Measurements from ENCODE around the gene TPSB2.
"Not testable (repeated sequence)": the region's sequence is repeated elsewhere in the genome, so short reads cannot be mapped to it uniquely, and the experiment has no call there.

Gene TPSB2

DNA sequence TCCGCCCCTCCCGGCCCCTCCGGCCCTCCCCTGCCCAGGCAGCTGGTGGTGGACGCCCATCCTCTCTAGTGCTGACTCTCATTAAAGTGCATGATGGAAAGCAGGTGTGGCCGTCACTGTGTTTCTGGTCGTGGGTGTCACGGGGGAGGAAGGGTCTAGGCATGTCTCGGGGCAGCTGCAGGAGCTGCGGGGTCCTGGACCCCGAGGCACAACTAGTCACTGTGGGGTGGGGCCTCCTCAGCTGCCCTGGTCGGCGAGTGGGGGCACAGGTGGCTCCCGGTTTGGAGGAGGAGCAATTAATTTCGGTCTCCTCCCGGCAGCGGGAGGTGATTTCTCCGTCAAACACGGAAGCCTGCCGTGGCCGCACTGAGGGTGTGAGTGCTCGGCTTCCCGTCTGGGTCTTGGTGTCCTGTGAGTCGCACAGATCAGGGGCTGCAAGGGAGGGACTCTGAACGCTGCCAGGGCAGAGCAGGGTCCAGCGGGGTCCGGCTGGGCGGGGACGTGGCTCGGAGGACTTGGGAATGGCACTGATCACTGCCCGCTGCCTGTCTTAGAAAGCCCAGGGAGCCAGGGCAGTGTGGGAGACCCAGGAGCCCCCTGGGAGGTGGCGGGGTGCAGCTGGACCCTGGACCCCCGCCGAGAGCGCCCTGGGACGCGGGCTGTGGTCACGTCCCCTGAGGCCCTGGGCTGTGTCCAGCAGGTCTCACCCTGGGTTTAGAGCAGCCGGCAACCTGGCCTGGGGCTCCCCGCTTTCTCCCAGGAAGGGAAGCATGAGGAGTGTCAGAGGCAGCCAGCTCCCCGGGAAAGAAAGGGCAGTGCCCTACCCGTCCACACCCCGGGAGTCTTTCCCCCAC lies 29.1 kb upstream of the TPSB2 start:
- H3K4me3 ChIP-seq (ENCODE audit: low read length) = no peak overlapping the region
- H3K9ac ChIP-seq (ENCODE audit: low read length) = no peak overlapping the region
- peaks cover 56% of the 10 kb centered on the region for H3K27me3 ChIP-seq (ENCODE audit: control insufficient read depth, insufficient read depth, low read length)
- peaks cover 7% of the 10 kb centered on the region for H3K4me1 ChIP-seq (ENCODE audit: control insufficient read depth, insufficient read depth, low read length)
- H3K36me3 ChIP-seq (ENCODE audit: control insufficient read depth, insufficient read depth, low read length) = no peaks in the 10 kb centered on the region
- no peaks in the 10 kb centered on the region for H3K9me3 ChIP-seq (ENCODE audit: control insufficient read depth, low read length)

DNA sequence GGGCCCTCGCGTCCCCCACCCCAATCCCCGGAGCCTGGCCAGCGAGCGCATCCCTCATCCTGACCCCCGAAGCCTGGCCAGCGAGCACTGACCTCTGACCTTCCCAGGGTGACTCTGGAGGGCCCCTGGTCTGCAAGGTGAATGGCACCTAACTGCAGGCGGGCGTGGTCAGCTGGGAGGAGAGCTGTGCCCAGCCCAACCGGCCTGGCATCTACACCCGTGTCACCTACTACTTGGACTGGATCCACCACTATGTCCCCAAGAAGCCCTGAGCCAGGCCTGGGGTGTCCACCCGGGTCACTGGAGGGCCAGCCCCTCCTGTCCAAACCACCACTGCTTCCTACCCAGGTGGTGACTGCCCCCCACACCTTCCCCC lies 28.2 kb upstream of the TPSB2 start:
- H3K4me3 ChIP-seq (ENCODE audit: low read length) = no peak overlapping the region
- no peaks in the 10 kb centered on the region for H3K9me3 ChIP-seq (ENCODE audit: control insufficient read depth, low read length)
- H3K9ac ChIP-seq (ENCODE audit: low read length) = no peak overlapping the region
- H3K4me1 ChIP-seq (ENCODE audit: control insufficient read depth, insufficient read depth, low read length) = peaks cover 7% of the 10 kb centered on the region
- H3K36me3 ChIP-seq (ENCODE audit: control insufficient read depth, insufficient read depth, low read length) = no peaks in the 10 kb centered on the region
- H3K27me3 ChIP-seq (ENCODE audit: control insufficient read depth, insufficient read depth, low read length) = peaks cover 51% of the 10 kb centered on the region

DNA sequence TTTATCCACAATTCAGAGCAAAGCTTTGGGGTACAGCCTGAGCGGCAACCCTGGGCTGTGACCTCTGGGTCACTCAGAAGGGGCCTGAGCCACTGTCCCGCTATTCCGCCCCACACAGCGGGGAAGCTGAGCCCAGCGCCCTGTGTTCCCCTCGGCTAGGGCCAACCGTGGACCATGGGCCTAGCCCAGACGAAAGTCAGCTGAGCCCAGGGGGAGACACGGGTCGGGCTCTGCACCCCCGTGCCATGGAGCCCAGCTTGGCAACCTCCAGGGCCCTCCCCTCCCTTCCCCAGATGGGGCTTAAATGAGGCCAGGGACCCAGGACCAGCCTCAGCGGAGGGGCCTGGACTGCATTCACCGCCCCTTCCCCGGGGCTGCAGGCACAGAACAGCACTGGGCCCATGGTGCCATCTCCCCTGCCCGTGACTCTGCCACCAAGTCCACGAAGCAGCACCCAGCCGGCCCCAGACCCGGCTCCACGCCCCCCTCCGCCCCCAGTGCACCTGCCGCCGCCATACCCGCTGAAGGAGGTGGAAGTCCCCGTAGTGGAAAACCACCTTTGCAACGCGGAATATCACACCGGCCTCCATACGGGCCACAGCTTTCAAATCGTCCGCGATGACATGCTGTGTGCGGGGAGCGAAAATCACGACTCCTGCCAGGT lies 27.7 kb upstream of the TPSB2 start:
- Histone ChIP-seq H3K4me1 (ENCODE audit: control insufficient read depth, insufficient read depth, low read length) (peaks cover 7% of the 10 kb centered on the region), H3K27me3 (ENCODE audit: control insufficient read depth, insufficient read depth, low read length) (peaks cover 46% of the 10 kb centered on the region), H3K9ac (ENCODE audit: low read length) (no peak overlapping the region), H3K9me3 (ENCODE audit: control insufficient read depth, low read length) (no peaks in the 10 kb centered on the region), H3K4me3 (ENCODE audit: low read length) (no peak overlapping the region), H3K36me3 (ENCODE audit: control insufficient read depth, insufficient read depth, low read length) (no peaks in the 10 kb centered on the region)

DNA sequence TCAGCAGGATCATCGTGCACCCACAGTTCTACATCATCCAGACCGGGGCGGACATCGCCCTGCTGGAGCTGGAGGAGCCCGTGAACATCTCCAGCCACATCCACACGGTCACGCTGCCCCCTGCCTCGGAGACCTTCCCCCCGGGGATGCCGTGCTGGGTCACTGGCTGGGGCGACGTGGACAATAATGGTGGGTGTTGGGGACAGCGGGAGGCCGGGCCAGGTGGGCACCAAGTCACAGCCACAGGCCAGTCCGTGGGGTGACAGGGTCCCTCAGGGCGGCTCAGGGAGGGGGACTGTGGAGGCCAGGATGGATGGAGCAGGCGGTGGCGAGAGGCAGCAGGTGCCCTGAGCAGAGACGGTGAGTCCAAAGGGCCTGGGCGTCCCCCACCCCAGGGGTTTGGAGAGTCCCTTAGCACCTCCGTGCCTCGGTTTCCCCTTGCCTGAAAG lies 26.9 kb upstream of the TPSB2 start:
- peaks cover 7% of the 10 kb centered on the region for H3K4me1 ChIP-seq (ENCODE audit: control insufficient read depth, insufficient read depth, low read length)
- no peaks in the 10 kb centered on the region for H3K36me3 ChIP-seq (ENCODE audit: control insufficient read depth, insufficient read depth, low read length)
- H3K9ac ChIP-seq (ENCODE audit: low read length) = no peak overlapping the region
- no peaks in the 10 kb centered on the region for H3K9me3 ChIP-seq (ENCODE audit: control insufficient read depth, low read length)
- H3K27me3 ChIP-seq (ENCODE audit: control insufficient read depth, insufficient read depth, low read length) = peaks cover 38% of the 10 kb centered on the region
- H3K4me3 ChIP-seq (ENCODE audit: low read length) = no peak overlapping the region

DNA sequence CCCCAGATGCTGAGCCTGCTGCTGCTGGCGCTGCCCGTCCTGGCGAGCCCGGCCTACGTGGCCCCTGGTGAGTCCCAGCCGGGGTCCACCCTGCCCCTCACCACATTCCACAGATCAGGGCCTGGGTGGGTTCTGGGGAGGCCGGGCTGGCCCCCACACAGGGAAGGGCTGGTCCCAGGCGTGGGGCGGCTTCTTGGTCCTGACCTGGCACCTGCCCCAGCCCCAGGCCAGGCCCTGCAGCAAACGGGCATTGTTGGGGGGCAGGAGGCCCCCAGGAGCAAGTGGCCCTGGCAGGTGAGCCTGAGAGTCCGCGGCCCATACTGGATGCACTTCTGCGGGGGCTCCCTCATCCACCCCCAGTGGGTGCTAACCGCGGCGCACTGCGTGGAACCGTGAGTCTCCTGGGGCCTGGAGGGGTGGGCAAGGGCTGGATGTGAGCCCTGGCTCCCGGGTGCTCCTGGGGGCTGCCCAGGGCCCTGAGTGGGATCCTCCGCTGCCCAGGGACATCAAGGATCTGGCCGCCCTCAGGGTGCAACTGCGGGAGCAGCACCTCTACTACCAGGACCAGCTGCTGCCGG lies 26.4 kb upstream of the TPSB2 start:
- not testable (repeated sequence) for H3K4me3 ChIP-seq (ENCODE audit: low read length)
- peaks cover 33% of the 10 kb centered on the region for H3K27me3 ChIP-seq (ENCODE audit: control insufficient read depth, insufficient read depth, low read length)

DNA sequence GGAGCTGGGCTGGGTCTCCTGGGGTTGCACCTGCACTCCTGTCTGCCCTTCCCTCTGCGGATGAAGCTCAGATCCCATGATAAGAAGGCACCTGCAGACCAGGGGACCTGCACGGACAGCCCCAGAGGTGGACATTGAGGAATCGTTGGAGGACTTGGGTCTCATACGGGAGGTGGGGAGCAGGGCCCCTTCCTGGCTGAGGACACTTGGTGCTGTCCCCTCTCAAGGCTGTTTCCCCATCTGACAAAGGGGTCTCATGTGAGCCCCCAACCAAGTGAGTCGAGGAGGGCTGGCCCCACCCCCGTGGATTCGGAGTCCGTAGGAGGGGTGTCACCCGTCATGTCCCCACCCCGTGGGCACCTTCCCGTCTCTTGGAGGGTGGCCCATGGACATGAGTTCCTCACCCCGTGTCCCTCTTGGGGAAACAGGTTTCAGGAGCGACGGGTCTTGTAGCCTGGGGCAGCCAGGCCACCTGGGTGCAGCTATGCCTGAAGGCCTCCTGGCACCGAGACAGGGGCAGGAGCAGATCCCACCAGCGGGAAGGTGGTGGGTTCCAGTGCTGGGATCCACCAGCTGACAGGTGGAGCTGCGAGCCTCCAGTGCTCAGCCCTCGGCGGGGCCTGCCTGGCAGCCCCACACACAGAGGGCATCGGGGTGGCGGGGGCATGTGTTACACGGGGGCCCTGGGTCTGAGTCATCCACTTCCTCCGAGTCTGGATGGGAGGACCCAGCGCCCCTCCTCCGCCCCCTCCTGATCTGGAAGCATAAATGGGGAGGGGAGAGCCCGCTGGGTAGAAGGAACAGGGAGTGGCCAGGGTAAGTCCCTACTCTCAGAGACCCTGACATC lies 25.5 kb upstream of the TPSB2 start, which contains the start of gene TPSD1:
TPSD1 (plus strand) TSS at position 794 of the 847 bp plus-strand sequence. CDS start 212 bp downstream, outside the sequence.
- not testable (repeated sequence) for H3K36me3 ChIP-seq (ENCODE audit: control insufficient read depth, insufficient read depth, low read length)
- H3K27me3 ChIP-seq (ENCODE audit: control insufficient read depth, insufficient read depth, low read length) = peaks cover 24% of the 10 kb centered on the region

More for the DNA sequence above, 26.4 kb upstream of the TPSB2 start:
- not testable (repeated sequence) for H3K9ac ChIP-seq (ENCODE audit: low read length); H3K36me3 ChIP-seq (ENCODE audit: control insufficient read depth, insufficient read depth, low read length); H3K4me1 ChIP-seq (ENCODE audit: control insufficient read depth, insufficient read depth, low read length); H3K9me3 ChIP-seq (ENCODE audit: control insufficient read depth, low read length)

DNA sequence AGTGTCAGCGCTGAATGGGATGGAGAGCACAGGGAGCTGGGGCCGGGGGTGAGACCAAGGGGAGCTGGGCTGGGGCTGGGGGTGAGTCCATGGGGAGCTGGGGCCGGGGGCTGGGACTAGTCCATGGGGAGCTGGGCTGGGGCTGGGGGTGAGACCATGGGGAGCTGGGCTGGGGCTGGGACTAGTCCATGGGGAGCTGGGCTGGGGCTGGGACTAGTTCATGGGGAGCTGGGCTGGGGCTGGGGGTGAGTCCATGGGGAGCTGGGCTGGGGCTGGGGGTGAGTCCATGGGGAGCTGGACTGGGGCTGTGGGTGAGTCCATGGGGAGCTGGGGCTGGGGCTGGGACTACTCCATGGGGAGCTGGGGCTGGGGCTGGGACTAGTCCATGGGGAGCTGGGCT lies 24.8 kb upstream of the TPSB2 start:
- peaks cover 17% of the 10 kb centered on the region for H3K27me3 ChIP-seq (ENCODE audit: control insufficient read depth, insufficient read depth, low read length)
- H3K4me3 ChIP-seq (ENCODE audit: low read length); H3K36me3 ChIP-seq (ENCODE audit: control insufficient read depth, insufficient read depth, low read length); H3K4me1 ChIP-seq (ENCODE audit: control insufficient read depth, insufficient read depth, low read length); H3K9me3 ChIP-seq (ENCODE audit: control insufficient read depth, low read length); H3K9ac ChIP-seq (ENCODE audit: low read length): not testable (repeated sequence)

More for the DNA sequence above, 25.5 kb upstream of the TPSB2 start, which contains the start of gene TPSD1:
- not testable (repeated sequence) for H3K9me3 ChIP-seq (ENCODE audit: control insufficient read depth, low read length); H3K9ac ChIP-seq (ENCODE audit: low read length); H3K4me3 ChIP-seq (ENCODE audit: low read length); H3K4me1 ChIP-seq (ENCODE audit: control insufficient read depth, insufficient read depth, low read length)

DNA sequence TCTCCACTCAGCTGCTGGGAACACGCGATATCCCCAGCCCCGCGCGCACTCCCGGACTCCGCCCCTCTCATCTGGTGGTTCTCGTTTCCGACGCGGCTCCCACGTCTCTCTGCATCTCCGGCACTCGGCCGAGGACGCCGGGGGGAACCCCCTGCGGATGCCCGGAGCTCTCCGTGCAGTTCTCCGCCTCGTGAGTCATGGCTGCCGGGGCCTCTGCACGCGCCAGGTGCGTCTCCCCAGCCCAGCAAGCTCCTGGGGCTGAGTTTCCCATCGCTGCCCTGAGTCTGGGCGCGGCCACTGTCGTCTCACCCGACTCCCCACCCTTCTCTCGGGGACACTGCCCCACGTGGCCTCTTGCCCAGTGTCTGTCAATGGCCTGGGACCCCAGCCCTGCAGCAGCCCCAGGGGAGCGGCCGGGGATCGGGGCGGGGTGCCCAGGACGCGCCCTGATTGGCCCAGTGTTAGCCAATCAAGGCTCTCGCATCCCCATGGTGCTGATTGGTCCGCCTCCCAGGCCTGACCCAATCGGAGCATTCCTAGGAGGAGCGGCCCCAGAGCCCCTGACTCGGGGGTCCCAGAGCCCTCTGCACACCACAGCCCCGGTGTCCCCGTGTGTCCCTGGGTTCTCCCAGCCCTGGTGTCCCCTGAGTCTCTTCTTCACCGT lies 23.8 kb upstream of the TPSB2 start:
- not testable (repeated sequence) for H3K36me3 ChIP-seq (ENCODE audit: control insufficient read depth, insufficient read depth, low read length); H3K27me3 ChIP-seq (ENCODE audit: control insufficient read depth, insufficient read depth, low read length); H3K9ac ChIP-seq (ENCODE audit: low read length); H3K4me3 ChIP-seq (ENCODE audit: low read length); H3K9me3 ChIP-seq (ENCODE audit: control insufficient read depth, low read length); H3K4me1 ChIP-seq (ENCODE audit: control insufficient read depth, insufficient read depth, low read length)

DNA sequence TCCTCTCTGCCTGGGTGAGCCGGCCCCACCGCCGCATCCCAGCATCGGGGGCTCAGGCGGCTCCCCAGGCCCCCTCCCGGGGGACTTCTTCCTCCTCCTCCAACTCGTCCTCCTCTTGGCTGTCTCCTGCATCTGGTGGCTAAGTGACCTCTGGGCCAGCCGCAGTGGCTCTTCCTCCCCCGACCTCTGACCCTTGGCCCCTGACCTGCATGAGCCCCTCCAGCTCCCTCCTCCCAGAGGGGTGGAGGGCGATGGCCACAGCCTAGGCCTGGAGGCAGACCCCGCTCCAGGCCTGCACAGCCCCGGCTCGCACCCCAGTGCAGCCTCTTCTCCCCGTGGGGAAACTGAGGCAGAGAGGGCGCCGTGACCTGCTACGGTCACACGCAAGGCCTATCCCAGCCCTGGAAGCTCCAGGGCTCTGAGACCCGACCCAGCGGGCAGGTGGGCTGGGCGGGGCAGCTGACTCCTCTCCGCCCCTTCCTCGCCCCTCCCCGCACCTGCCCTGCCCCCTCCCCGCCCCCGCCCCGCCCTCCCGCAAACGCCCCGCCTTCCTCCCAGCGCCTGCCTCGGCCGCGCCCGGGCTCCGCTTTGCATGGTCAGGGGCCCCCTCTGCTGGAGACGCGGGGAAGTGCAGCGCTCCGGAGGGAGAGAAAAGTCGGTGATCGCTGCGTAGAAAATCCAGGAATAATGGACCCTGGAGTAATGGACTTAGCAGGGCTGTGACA lies 19.2 kb upstream of the TPSB2 start:
- not testable (repeated sequence) for H3K4me3 ChIP-seq (ENCODE audit: low read length); H3K9me3 ChIP-seq (ENCODE audit: control insufficient read depth, low read length); H3K9ac ChIP-seq (ENCODE audit: low read length); H3K36me3 ChIP-seq (ENCODE audit: control insufficient read depth, insufficient read depth, low read length); H3K27me3 ChIP-seq (ENCODE audit: control insufficient read depth, insufficient read depth, low read length); H3K4me1 ChIP-seq (ENCODE audit: control insufficient read depth, insufficient read depth, low read length)

DNA sequence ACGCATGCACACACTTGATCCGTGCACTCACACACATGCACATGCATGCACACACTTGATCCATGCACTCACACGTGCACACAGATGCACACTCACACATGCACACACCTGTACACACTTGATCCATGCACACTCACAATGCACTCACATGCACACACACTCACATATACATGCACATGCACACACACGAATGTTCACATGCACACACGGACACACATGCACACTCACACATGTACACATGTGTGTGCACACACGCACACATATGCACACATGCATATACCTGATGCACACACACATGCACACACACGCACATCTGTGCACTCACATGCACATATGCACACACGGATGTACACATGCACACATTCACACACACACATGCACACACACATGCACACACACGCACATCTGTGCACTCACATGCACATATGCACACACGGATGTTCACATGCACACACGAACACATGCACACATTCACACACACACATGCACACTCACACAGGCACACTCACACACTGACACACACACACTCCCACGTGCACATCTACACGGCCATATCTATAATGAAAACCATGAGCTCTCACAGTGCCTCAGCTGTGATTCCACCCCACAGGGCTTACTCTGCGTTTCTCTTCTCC lies 18.0 kb upstream of the TPSB2 start:
- H3K9ac ChIP-seq (ENCODE audit: low read length); H3K4me1 ChIP-seq (ENCODE audit: control insufficient read depth, insufficient read depth, low read length); H3K9me3 ChIP-seq (ENCODE audit: control insufficient read depth, low read length): not testable (repeated sequence)

More for the DNA sequence above, 18.0 kb upstream of the TPSB2 start:
- not testable (repeated sequence) for H3K27me3 ChIP-seq (ENCODE audit: control insufficient read depth, insufficient read depth, low read length); H3K4me3 ChIP-seq (ENCODE audit: low read length); H3K36me3 ChIP-seq (ENCODE audit: control insufficient read depth, insufficient read depth, low read length)
